Measurements from ENCODE around the gene NIPBL.

- peak in 3 of 4 experiments; percentile 18 to 55 (median 35) for TF ChIP-seq CTCF (IDR thresholded peaks at IDR 0.05)
- TF ChIP-seq POLR2AphosphoS5 (IDR thresholded peaks at IDR 0.05), result no peak
- TF ChIP-seq POLR2A (IDR thresholded peaks at IDR 0.05), result no peak
These were observed 68.1 kb downstream of the NIPBL start for GRCh38 chr5:36944607-36945225.
